Renal cortex interstitium (tissue), 11 donors: Measurements from ENCODE around the gene ALG14. TPM values are rescaled to one million over a fixed set of nuclear protein-coding genes. Genes with fewer than 3 reads are reported as not detected.

Source experiments
- DNase-seq, 11 donors: peaks; one replicate each; pipeline ENCODE4 v3.0.0-alpha.2; 2013; ENCODE audit warnings: low read depth in 9 of 11, low spot score in 4 of 11; ENCODE audit errors: extremely low read depth in 1 of 11
- polyA plus RNA-seq, 3 donors: library from polyadenylated mRNA; unstranded; fragments of 120-200 nt; gene quantifications; one replicate each; pipeline ENCODE4 v1.2.1, GENCODE V29; 2013; ENCODE audit not compliant: insufficient read length in 3 of 3

The ALG14 gene
- polyA plus RNA-seq, 3 donors: 13.5 to 14.1 (median 13.7) TPM

DNA sequence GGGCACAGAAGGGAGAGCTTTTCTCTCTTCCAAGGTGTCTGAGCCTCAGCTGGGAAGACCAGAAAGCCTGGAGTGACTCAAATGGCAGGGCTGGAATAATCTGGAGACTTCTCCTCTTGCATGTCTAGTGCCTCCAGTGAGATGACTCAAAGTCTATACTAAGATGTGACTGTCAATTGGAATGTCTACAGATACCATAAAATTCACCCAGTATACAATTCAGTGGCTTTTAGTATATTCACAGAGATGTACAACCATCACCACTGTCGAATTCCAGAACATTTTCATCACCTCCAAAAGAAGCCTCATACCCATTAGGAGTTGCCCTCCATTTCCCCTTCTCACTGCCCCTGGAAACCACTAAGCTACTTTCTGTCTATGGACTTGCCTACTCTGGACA is 97.9 kb downstream of the ALG14 start:
- no peak for DNase-seq

DNA sequence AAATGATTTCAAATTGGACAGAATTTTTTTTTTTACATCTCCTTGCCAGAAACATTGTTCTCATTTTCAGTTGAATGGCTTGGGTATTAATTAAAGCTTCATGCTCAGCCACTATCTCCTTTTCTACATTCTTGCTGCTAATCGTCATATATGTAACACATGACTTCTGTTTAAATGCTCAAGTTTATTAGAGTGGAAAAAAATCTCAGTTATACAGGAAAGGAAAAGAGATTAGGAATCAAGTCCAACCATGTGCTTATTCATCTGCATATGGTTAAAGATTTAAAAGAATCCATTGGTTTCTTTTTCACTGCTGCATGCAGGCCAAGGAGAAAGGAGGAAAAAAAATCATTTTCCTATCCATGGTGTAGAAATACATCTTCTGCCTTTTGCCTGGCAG is 98.5 kb downstream of the ALG14 start:
- no peak for DNase-seq

DNA sequence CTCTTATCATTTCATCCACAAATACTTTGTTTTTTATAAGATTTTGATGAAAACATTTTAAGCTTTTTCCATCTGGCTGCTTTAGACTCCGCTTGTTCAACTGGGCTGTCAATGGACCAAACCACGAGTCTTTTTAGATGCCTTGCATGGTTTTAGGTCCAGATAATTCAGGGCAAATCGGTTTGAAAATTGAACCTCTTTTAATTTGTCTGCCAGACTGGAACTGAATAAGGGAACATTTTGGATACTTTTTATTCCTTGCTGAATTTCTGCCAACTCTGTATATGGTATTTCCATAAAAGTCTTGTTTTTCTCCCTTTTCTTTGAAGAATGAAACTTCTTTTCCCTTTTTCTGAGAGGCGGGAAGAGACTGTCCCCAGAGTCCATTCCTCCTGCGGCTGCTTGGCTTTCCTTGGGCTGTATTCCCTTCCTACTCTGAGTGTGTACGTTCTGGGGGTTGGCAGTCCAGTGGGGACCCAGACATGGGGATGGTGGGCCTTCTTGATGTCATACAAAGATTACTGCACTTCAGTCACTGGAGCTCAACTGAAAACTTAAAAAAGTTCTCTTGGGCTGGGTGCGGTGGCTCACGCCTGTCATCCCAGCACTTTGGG is 99.3 kb downstream of the ALG14 start:
- DNase-seq: no peak

DNA sequence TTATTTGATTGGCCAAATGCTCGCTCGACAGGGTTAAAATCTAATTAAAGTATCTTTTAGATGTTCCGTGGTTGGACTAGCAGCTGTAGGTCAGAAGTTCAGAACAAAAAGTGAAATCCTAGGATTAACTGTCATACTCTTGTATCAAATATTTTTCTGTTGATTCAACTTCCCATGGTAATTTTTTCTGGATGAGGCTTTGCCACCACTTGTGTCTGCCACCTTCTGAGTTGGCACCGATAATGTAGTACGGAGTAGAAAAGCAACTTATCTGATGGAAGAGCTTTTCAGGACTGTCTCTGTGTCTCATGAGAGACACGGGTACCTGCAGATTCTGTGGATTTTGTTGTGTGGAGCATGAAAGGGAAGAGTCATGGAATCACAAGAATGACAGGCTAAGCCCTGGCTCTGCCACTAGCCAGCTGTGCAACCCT is 101.2 kb downstream of the ALG14 start:
- no peak for DNase-seq

DNA sequence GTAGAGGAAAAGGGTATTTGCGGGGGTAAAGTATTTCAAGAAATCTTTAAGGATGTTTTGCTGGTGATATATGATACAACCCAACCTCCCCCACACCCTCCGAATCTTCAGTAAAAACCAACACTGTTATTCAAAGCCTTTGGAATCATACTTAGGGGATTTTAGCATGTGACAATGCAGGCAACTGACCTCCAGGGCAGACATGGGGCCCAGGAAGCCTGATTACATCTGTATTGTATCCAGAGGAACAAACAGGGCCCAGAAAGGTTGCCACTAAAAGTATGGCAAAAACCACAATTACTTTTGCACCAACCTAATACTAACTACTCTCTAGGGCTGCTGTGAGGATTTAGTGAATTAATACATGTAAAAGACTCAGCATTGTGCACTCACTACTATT is 102.0 kb downstream of the ALG14 start:
- no peak for DNase-seq

DNA sequence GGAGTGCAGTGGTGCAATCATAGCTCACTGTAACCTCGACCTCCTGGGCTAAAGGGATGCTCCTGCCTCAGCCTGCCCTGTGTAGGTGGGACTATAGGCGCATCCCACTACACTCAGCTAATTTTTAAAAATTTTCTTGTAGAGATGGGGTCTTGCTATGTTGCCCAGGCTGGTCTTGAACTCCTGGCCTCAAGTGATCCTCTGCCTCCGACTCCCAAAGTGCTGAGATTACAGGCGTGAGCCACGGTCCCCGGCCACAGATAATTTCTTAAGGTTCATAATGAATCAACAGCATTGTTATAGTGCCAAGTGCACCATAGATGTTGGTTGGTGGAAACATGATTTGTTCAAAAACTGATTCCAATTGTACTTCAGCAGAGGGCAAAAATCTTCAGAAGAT is 103.6 kb downstream of the ALG14 start:
- DNase-seq: no peak

DNA sequence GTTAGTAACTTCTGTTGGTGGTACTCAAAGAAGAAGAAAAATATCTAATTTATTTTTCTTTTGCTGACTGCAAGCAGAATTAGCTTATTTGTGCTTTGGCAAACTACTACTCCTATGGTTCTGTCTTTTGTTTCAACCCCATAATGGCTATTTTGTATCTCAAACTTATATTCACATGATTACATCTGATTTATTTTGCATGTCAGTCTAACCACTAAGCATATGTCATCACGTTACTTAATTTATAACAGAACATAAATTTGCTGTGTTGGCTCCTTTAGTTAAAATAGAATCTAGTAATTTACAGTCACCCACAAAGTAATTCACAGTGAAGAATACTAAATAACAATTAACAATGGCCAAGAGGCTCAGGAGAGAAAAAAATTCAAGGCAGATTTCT is 106.7 kb downstream of the ALG14 start:
- DNase-seq: no peak

DNA sequence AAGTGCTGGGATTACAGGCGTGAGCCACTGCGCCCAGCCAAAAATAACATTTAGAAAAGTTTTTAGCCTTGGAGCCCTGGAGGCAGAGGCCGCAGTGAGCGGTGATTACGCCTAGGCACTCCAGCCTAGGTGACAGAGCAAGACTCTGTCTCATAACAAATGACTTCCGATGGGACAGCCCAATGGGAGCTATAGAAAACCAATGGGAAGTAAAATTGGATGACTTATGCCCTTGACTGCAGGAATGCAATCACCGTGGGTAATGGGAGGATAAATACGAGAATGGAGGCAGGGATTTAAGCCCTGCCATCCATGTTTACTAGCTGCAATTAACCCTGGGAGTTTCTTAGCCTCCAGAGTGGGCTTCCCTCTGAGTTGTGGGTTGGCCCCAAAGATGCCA is 108.9 kb downstream of the ALG14 start:
- no peak for DNase-seq

DNA sequence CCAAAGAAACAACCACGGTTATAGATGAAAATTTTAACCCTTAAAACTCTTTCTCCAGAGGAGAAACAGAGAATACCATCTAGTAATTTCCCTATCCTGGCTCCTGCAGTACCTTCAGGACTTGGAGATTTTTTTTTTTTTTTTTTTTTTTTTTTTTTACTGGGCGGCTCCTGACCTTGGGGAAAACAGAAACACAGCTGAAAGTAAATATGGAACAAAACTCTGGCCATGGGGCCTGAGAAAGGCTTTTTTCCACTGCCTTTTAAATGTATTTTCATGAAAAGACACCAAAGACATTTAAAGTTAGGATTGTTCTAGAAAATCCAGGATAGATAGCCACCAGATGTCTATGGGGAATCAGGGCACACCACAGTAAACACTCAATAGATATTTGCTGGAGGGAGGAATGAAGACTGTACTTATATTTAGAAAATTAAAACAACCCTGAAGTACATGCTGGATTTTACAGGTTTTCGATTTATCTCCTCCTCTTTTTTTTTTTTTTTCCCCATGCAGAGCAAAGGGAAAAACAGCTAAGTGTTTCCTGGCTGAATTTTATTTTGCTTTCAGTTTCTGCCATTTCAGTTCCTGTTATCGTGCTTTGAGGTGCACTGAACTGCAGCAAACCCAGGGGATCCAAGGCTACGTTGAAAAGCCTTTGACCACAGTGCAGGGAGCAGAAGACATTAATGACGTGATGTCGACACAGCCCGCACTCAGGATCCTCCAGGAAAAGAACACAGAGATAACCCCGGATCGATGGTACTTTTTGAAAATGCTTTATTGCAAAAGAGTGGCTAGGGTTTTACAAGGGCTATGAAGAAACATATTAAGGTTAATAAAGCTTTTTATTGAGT is 110.1 kb downstream of the ALG14 start:
- DNase-seq: no peak

DNA sequence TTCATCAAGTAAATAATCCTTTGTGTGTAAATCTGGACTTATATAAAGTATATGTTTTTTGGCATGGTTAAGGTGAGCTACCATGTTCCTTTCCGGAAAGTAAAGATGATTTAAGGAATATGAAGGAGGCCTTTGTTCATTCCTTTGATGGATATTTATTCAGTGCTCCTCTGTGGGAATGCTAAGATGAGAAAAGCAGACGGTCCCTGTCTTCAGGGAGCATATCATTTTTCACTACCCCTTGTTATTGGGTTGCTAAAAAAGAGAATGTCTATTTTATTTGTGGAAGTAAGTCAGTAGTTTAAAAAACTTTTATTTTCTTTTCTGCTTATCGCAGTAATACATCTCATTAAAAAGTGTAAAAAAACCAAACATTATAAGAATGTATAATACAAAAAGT is 110.8 kb downstream of the ALG14 start:
- DNase-seq: no peak

DNA sequence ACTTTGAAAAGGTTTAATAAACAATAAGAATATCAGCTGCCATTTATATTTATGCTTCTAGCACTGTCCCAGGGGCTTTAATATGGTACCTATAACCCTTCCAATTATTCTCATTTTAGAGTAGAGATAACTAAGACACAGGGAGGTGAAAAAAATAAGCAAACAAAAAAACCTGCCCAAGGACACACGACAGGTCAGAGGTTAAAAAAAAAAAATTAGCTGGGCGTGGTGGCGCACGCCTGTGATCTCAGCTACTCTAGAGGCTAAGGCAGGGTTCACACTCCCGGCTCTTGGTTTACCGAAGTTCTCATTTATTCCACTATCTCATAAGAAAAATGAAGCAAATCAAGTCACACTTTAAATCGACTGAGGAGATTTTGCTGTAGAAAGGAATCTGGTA is 111.2 kb downstream of the ALG14 start:
- no peak for DNase-seq

DNA sequence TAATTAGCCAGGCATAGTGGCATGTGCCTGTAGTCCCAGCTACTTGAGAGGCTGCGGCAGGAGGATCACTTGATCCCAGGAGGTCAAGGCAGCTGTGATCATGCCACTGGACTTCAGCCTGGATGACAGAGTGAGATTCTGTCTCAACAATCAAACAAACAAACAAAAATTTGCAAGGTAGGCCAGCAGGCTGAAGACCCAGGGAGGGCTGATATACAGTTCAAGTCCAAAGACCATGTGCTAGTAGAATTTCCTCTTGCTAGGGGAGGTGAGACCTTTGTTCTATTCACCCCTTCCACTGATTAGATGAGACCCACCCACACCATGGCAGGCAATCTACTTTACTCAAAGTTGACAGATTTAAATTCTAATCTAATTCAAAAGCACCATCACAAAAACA is 114.7 kb downstream of the ALG14 start:
- DNase-seq: no peak

DNA sequence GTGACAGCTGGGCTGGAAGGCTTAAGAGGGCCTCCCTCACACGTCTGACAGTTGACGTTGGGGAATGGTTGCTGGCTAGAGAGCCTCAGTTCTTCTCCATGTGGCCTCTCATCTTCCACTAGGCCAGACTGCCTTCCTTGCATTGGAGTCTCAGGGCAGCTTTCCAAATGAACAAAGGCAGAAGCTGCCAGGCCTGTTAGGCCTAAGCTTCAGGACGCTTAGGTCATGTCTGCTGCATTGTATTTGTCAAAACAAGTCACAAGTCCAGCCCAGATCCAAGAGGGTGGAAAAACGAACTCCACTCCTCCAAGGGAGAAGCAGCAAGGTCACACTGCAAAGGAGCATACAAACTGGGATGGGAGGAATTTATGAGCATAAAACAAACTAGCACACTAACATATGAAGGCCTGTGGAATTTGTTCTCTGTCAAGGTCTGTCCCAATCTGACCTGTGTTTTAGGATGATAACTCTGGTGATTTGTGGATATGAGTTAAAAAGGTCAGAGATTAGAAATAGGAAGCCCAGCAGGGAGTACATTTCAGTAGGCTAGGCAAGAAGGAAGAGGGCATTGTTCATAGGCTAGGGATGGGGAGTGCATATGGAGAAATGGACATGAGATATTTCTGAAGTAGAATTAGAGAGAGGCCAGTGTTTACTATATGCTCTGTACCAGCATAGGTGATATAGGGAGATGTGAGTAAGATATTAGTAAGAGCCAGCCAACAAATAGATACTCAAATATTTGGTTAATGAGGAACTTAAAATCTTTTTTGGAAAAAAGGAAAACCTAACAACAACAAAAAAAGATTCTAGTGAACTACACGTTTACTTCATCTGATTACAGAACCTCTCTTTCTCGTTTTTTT is 116.8 kb downstream of the ALG14 start:
- DNase-seq: no peak

DNA sequence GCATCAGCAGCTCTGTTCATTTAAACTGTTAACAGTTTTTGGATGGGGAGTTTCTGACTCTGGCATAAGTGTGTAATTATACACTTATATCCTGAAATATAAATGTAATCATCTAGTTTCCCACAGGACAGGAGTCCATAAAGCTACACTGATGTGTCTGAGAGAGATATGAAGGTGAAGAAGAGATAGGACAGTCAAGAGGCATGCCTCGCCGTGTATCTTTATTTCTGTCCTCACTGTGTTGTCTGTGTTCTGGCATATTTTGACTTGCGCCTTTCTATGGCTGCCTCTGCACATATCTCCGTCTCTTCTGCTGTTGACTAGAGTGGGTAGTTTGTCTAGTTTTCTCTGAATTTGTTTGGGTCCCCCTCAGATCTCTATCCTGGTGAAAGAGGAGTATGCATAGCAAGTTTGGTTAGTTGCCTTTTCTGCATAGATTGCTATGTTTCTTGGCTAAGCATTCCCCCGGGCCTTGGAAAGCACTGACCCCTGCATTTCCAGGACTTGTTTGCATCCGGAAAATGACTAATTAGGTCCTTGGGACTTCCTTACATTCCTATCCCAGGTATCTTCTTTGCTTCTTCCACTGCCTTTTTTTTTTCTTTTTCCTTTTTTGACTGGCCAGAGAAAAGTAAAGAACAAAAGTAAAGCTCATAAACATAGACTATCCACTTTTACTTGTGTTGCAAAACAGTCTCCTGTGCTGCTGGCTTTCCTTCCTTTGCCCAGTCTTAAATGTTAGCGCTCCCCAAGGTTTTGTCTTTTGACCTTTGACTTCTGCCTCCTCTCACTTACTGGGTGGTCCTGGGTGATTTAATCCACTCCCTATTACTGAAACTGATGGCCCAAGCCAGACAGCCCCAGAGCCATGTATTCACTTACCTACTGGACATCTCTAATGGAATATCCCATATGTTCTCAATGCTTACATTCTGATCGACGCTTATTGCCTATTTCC is 118.2 kb downstream of the ALG14 start:
- no peak for DNase-seq

DNA sequence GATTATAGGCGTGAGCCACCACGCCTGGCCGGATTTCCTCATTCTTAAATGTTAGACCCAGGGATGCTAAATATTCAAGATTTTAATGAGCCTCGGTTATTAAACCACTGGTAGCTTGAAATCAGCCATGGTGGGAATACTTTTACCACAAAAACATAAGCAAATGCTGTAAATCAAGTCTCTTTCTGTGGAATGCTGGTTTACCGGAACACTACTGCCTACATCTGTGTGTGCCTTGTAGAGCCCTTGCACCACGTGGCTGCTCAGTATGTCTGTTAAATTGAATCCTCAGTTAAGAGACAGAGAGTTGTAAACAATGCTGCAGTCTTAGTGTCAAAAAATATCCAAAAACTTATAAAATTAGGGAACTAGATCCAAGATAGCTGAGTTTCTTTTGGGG is 119.0 kb downstream of the ALG14 start:
- DNase-seq: no peak

DNA sequence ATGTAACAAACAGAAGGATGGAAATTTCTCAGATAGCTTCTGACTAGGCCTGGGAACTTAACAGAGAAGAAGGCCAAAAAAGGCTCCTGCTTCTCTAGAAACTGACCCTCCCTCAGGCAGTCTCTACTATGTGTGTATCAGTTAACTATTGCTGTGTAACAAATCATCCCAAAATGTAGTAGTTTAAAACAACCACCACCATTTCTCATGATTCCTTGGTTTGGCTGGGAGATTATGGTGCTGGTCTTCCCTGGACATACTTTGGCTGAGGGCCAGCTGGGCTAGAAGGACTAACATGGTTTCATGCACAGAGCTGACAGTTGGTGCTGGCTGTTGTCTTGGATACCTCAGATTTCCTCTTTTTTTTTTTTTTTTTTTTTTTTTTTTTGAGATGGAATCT is 119.6 kb downstream of the ALG14 start:
- no peak for DNase-seq

DNA sequence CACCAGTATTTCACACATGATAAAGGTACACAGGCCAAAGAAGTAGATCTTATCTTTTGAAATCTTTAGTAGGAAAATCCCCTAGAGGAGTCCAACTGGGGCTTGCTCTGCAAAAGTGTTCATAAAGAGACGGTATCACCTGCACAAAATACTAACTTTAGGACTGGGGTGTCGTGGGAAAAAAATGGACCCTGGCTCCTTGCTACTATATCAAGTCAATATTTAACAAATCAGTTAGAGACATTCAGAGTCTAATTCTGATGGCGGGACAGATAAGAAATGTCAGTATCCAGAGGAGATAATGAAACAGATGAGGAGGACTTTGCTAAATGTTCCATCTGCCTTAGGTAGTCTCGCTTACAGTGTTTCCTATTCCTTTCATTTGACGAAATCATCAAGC is 120.2 kb downstream of the ALG14 start:
- DNase-seq: no peak

DNA sequence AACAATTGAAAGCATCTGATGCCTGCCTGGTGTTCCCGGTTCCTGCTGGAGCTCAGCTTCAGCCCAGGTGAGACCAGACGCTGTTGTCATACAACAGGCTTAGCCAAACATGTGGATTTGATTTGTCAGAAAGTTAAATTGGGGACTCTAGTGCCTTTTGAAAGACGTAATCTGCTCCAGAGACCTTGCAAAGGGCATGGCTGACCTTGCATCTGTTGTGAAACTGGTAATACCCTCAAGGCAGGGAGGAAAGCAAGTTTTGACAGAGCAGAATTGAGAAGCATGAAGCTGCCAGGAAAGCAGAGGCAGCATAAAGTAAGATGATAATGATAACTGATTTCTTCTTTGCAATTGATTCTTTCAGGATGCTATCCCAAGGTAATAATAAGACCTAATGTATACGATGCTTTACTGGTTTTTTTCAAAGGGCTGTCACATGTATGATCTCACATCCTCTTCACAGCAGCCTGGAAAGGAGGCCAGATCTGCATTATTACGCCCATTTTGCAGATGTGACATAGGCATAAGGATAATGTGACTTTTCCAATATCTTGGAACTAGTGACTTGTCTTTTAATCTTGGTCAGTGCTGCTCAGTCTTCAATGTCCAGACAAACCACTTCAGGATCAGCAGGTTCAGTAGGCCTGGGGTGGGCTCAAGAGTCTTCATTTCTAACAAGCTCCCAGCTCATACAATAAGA is 121.1 kb downstream of the ALG14 start:
- DNase-seq: no peak
